C4-2B (cell line): ENCODE measurements around the gene CAMK1D.
A peak's percentile ranks its signal among the peaks of the same experiment; 100 is the strongest.

Source experiments
- H3K27ac ChIP-seq: fragments of 450-650 bp; 2 replicates; pipeline ENCODE4 v1.5.1; 2017
- CTCF ChIP-seq: fragments of 450-650 bp; conservative IDR thresholded peaks from 2 replicates; pipeline ENCODE4 v1.5.1; 2017; ENCODE audit warnings: mild to moderate bottlenecking
- ZFX ChIP-seq: fragments of 450-650 bp; IDR thresholded peaks from 2 replicates; pipeline ENCODE4 v1.6.1; 2017

CAMK1D gene

GRCh38 chr10:12405342-12406320, 56.3 kb downstream of the CAMK1D start:
- H3K27ac ChIP-seq, result peak overlapping the region; percentile 38
- no peak; the same call in 1 of the 2 replicates for TF ChIP-seq CTCF
- no peak for TF ChIP-seq ZFX

DNA sequence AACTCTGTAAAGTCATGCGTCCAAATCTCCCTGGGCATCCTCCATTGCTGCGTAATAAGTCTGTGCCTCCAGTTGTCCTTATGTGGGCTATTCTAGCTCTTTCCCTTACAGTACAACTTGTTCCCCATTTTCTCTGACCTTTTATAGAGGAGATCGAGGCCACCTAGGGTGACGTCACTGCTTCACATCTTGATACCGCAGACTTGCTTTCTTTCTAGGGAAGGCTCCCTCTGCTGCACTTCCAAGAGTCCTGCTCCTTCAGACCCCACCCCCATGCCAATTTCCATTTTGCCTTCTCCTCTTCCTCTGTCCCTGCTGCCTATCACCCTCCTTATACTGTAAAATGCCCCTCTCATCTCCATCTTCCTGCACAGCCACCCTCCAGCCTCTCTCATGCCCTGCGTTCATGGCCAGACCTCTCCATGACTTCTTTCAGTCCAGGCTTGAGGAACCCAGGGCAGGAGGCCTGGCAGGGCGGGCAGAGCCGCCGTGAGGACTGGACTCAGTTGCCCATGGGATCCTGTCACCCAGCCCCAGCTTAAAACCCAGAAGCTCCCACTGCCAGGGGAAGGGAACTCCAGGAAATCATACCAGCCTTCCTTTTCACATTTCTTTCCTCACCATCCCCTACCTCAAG, 57.5 kb downstream of the CAMK1D start:
- TF ChIP-seq CTCF (no peak), ZFX (no peak)

DNA sequence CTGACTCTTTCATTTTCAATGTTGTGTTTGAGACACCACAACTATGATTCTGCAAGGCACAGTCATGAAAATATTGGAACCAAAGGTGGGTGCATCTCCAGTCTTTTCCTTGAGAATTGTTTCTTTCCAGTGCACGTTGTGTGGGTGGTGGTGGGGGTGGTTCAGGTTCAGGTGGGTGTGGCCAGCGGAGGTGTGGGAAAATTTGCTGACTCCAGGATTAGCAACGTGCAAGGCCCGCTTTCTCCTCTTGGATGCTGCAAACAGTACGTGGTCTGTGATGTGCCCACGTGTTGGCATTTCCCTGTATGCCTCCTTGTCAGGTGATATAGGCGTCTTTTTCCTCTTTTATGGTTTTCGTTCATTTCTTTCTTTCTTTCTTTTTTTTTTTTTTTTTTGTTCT, 59.1 kb downstream of the CAMK1D start:
- H3K27ac ChIP-seq, result no peak overlapping the region
- TF ChIP-seq CTCF, result no peak
- TF ChIP-seq ZFX, result no peak

More for the DNA sequence above, 57.5 kb downstream of the CAMK1D start:
- H3K27ac ChIP-seq, result no peak overlapping the region

DNA sequence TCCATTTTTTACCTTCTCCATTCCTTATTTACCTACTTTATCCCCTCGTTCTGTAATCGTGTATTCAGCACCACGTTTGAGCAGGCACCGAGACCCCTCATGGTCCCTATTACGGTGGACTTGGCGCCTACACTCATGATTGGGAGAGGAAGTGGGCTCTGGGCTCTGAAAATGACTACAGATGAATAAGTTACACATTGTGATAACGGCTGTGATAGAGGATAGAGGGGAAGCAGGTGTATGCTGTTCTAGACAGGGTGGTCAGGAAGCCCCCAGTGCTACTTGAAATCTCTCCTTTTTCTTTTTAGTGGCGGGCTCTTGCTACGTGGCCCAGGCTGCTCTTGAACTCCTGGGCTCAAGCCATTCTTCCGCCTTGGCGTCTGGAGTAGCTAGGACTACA, 59.8 kb downstream of the CAMK1D start:
- TF ChIP-seq ZFX (no peak), CTCF (no peak)
- H3K27ac ChIP-seq, result no peak overlapping the region

GRCh38 chr10:12409613-12410012, 60.3 kb downstream of the CAMK1D start:
- TF ChIP-seq ZFX (no peak), CTCF (no peak)
- H3K27ac ChIP-seq, result no peak overlapping the region

- no peak overlapping the region for H3K27ac ChIP-seq
- no peak for TF ChIP-seq ZFX
These were observed 63.5 kb downstream of the CAMK1D start for GRCh38 chr10:12412666-12413368.

DNA sequence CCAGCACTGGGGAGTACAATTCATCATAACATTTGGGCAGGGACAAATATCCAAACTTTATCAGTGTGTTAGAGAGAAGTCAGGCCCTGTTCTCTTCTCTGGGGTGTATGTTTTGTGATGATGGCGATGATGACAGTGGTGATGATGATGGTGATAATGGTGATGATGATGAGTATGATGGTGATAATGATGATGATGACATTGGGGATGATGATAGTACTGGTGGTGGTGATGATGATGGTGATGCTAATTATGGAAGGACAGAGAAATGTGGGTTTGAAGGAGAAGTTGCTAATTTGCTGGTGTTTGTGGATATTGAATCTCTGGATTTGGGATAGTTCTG, 64.0 kb downstream of the CAMK1D start:
- no peak for TF ChIP-seq CTCF
- H3K27ac ChIP-seq, result no peak overlapping the region
